CD4-positive, alpha-beta T cell (primary cell): Measurements from ENCODE around the gene LMO2. TPM values are rescaled to one million over a fixed set of nuclear protein-coding genes. Genes with fewer than 3 reads are reported as not detected.

Experiments used
- ATAC-seq: fragments of 200-7000 bp; cut with Tn5 transposase; one replicate; pipeline ENCODE4 v1.10.0; 2022; ENCODE audit warnings: mild to moderate bottlenecking; ENCODE audit not compliant: poor library complexity
- CTCF ChIA-PET: fragments of 350-600 bp; sonication (Branson Sonifier 250); formaldehyde crosslinking; loops from one replicate; lab custom pipeline; 2021; ENCODE audit warnings: antibody characterized with exemption, inconsistent platforms; lab: Charles Lee
- POLR2A ChIA-PET: fragments of 350-600 bp; sonication (Branson Sonifier 250); formaldehyde crosslinking; loops from one replicate; lab custom pipeline; 2021; ENCODE audit warnings: antibody characterized with exemption, inconsistent platforms; lab: Charles Lee
- DNase-seq, 14 experiments: peaks; one replicate each; pipeline ENCODE4 v3.0.0-alpha.2; 2013 to 2020; ENCODE audit warnings: mixed read lengths in 2 of 14
- H3K27ac ChIP-seq, 2 donors: one replicate each; pipeline versions ENCODE4 v1.5.1 to v1.7.0; 2013; ENCODE audit warnings: low read length in 2 of 2, low read depth in 1 of 2, mild to moderate bottlenecking in 1 of 2
- H3K27me3 ChIP-seq, 2 experiments: 1 replicate in 1 of 2; 2 replicates in 1 of 2; pipeline versions ENCODE4 v1.6.1 to v1.7.0; 2013; ENCODE audit warnings: low read length in 2 of 2, control low read depth in 1 of 2, mild to moderate bottlenecking in 1 of 2, moderate library complexity in 1 of 2; ENCODE audit not compliant: insufficient read depth in 2 of 2, control insufficient read depth in 1 of 2
- H3K36me3 ChIP-seq: one replicate; pipeline ENCODE4 v1.6.1; 2013; ENCODE audit warnings: low read length, control low read depth; ENCODE audit not compliant: insufficient read depth
- H3K4me1 ChIP-seq: one replicate; pipeline ENCODE4 v1.6.1; 2013; ENCODE audit warnings: low read length, control low read depth; ENCODE audit not compliant: insufficient read depth
- H3K4me3 ChIP-seq: one replicate; pipeline ENCODE4 v1.5.1; 2013; ENCODE audit warnings: mild to moderate bottlenecking, low read length, moderate library complexity
- H3K9me3 ChIP-seq, 2 experiments: 1 replicate in 1 of 2; 2 replicates in 1 of 2; pipeline versions ENCODE4 v1.6.1 to v1.7.0; 2013; ENCODE audit warnings: low read length in 2 of 2, mild to moderate bottlenecking in 2 of 2, control low read depth in 1 of 2, moderate library complexity in 1 of 2; ENCODE audit not compliant: control insufficient read depth in 1 of 2, insufficient read depth in 1 of 2
- H3K27ac Mint-ChIP-seq: one replicate; pipeline ENCODE4 v1.8.0; 2020; ENCODE audit warnings: mixed read lengths
- H3K27me3 Mint-ChIP-seq: one replicate; pipeline ENCODE4 v1.8.0; 2021; ENCODE audit warnings: mixed read lengths
- H3K36me3 Mint-ChIP-seq: one replicate; pipeline ENCODE4 v1.8.0; 2021; ENCODE audit warnings: low read depth, mixed read lengths
- H3K4me1 Mint-ChIP-seq: one replicate; pipeline ENCODE4 v1.8.0; 2021; ENCODE audit warnings: low read depth, mixed read lengths
- H3K4me3 Mint-ChIP-seq: one replicate; pipeline ENCODE4 v1.8.0; 2020; ENCODE audit warnings: mild to moderate bottlenecking, mixed read lengths
- H3K9me3 Mint-ChIP-seq: one replicate; pipeline ENCODE4 v1.8.0; 2020; ENCODE audit warnings: mixed read lengths
- CTCF ChIP-seq: fragments of 200-600 bp; IDR thresholded peaks from one replicate; pipeline ENCODE4 v1.8.0; 2022; ENCODE audit warnings: antibody characterized with exemption, mild to moderate bottlenecking
- intact Hi-C, 2 experiments: fragments of 100-400 bp; cut with DNase I in 1 of 2; cut with micrococcal nuclease in 1 of 2; formaldehyde crosslinking; loops; one replicate each; pipeline versions ENCODE4 v1.15.1 to v1.9.0; 2023 to 2025; cut with DNase I, micrococcal nuclease
- total RNA-seq, 174 experiments: library from RNA in 2 of 174; stranded (reverse) in 2 of 174; gene quantifications; one replicate each; pipeline ENCODE4 v1.2.3 and lab custom pipeline; 2021 to 2026

The LMO2 gene
- total RNA-seq, 2 experiments from 2014 or later = 0.61 to 0.80 TPM

- H3K27me3 Mint-ChIP-seq = peaks cover 55% of the 10 kb centered on the region
- intact Hi-C loops = no loop called here
- no peaks in the 10 kb centered on the region for H3K36me3 ChIP-seq
- H3K4me1 Mint-ChIP-seq = no peaks in the 10 kb centered on the region
- DNase-seq = no peak
- ChIA-PET CTCF (no interaction called here), POLR2A (no interaction called here)
- H3K4me1 ChIP-seq = no peaks in the 10 kb centered on the region
- H3K9me3 Mint-ChIP-seq = no peaks in the 10 kb centered on the region
- no peak overlapping the region for H3K4me3 Mint-ChIP-seq
- H3K36me3 Mint-ChIP-seq = no peaks in the 10 kb centered on the region
- ATAC-seq = no peak
- peaks cover 4% of the 10 kb centered on the region in 2 experiments for H3K27me3 ChIP-seq
- no peak overlapping the region for H3K27ac Mint-ChIP-seq
- no peak for TF ChIP-seq CTCF
- no peak overlapping the region for H3K4me3 ChIP-seq
- no peak overlapping the region for H3K27ac ChIP-seq
- no peaks in the 10 kb centered on the region for H3K9me3 ChIP-seq
Observed at GRCh38 chr11:33924341-33924740, 32.5 kb upstream of the LMO2 start.

- Histone ChIP-seq H3K9me3 (no peaks in the 10 kb centered on the region), H3K27ac (no peak overlapping the region), H3K4me3 (no peak overlapping the region), H3K4me1 (no peaks in the 10 kb centered on the region), H3K36me3 (no peaks in the 10 kb centered on the region), H3K27me3 (peaks cover 4% of the 10 kb centered on the region in 2 experiments)
- no peak overlapping the region for H3K4me3 Mint-ChIP-seq
- no peaks in the 10 kb centered on the region for H3K9me3 Mint-ChIP-seq
- no peak for TF ChIP-seq CTCF
- intact Hi-C loops = no loop called here
- ChIA-PET POLR2A (no interaction called here), CTCF (no interaction called here)
- H3K27ac Mint-ChIP-seq = no peak overlapping the region
- DNase-seq = no peak
- peaks cover 55% of the 10 kb centered on the region for H3K27me3 Mint-ChIP-seq
- no peak for ATAC-seq
- H3K4me1 Mint-ChIP-seq = no peaks in the 10 kb centered on the region
- no peaks in the 10 kb centered on the region for H3K36me3 Mint-ChIP-seq
Observed at GRCh38 chr11:33923626-33924025, 31.8 kb upstream of the LMO2 start.

- H3K36me3 ChIP-seq = no peaks in the 10 kb centered on the region
- H3K4me3 Mint-ChIP-seq = no peak overlapping the region
- H3K27me3 Mint-ChIP-seq = peaks cover 52% of the 10 kb centered on the region
- no peak overlapping the region for H3K4me3 ChIP-seq
- no peak overlapping the region for H3K27ac Mint-ChIP-seq
- H3K9me3 Mint-ChIP-seq = no peaks in the 10 kb centered on the region
- H3K27ac ChIP-seq = no peak overlapping the region
- no peaks in the 10 kb centered on the region for H3K9me3 ChIP-seq
- ATAC-seq (no peak), DNase-seq (peak in 2 of 14 experiments; percentile 35 to 49)
- H3K27me3 ChIP-seq = peaks cover 4% of the 10 kb centered on the region in 2 experiments
- no peaks in the 10 kb centered on the region for H3K4me1 Mint-ChIP-seq
- CTCF ChIA-PET = no interaction called here
- intact Hi-C loops = no loop called here
- POLR2A ChIA-PET = no interaction called here
- no peak for TF ChIP-seq CTCF
- H3K4me1 ChIP-seq = no peaks in the 10 kb centered on the region
- H3K36me3 Mint-ChIP-seq = no peaks in the 10 kb centered on the region
Observed at GRCh38 chr11:33920838-33921613, 29.1 kb upstream of the LMO2 start.
